HG02610 (cell line): ENCODE measurements around the gene ACTG1.

Experiments
- ATAC-seq: cut with Tn5 transposase; IDR thresholded peaks from one replicate; pipeline ENCODE4 v1.9.1; 2021; ENCODE audit warnings: mild to moderate bottlenecking, moderate library complexity; ENCODE audit not compliant: unreplicated experiment

ACTG1 gene

DNA sequence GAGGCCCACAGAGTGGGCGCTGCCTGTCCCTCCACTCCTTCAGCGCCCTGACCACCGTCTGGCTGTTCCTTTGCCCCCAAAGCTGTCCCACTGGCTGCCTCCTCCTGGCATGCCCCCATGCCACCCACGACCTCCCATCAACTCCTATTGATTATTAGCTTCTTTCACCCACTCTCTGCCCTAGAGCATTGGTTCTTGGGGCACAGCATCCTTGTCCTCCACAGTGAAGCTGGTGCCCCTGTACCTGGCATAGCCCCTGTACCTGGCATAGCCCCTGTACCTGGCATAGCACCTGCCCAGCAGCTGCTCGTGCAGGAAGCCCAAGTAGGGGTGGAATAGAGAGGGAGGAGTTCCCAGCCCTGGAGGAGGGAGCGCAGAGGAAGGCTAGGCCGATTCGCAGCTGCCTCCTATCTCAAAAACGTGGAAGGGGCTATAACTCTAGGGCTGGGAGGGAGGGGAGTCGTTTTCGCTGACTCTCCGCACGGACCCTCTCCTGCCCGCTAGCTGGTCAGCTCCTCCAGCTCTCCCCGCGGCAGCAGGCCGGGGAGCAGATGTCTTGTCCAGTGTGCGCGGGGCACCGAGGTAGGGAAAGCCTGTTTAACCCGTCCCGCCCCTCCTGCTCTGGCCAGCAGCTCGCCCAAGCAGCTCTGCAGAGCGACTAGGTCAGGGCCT lies 5.7 kb upstream of the ACTG1 start:
- no peak for ATAC-seq

DNA sequence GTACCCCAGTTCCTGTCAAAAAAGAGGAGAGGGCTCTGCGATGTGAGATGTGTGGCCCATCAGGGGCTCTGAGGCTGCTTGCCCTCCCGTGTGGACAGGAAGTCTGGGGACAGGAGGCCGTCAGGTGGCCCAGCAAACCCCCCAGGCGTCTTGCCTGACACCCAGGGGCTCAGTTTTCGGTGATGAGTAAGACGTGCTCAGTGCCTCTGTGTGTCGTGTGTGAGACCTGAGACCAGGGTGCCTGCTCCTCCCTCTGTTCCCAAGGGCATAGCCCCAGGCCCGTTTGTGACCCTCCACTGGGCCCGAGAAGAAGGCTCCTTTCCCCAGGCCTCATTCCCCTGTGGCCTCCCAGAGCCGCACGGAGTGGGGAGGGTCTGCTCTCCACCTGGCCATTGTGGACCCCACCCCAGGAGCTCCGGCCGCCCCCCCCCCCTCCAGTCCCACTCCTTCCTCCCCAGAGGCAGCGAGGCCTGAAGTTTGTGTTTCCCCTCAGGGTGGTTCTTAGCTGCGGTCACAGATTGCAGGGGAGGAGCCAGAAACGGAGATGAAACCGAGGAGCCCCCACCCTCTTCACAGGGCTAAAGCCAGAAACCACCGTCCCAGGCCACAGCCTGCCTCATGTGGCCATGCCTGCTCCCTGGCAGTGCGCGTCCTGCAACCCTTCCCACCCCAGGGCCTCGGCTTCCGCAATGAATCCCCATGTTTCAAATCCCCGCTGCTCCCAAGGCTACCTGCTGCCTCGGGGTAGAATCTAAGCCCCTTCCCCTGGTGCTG lies 4.9 kb upstream of the ACTG1 start:
- ATAC-seq = peak; percentile 25

DNA sequence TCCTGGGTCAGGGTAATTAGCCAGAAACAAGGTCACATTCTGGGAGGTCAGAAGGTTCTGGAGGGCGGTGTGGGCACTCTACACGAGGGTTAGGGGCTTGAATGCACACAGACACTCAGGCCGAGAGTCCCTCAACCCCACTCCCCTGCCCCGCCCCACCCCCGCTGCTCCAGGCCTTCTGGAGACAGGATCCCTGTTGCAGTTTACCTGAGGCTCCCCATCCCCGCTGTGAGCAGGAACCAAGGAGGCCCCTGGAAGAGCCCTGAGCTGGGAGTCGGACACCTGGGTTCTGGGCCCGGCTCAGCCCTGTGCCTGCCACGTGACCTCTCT lies 4.4 kb upstream of the ACTG1 start:
- no peak for ATAC-seq

DNA sequence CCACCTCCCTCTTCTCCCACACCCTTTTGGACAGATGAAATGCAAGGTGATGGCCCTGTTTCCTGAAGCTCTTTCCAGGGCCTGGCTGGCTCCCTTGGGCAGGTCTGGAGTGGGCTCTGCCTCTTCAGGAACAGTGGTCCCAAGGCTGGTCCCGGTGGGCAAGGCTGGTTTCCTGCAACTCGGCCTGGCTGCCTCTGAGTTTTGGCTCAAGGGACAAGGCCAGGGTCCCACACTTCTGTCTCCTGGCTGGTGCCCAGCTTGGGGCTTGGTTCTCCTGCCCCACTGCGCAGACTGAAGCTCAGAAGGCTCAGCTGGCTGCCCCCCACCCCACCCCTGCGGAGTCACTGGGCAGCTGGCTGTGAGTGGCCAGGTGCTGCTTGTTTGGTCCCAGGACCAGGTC lies 3.8 kb upstream of the ACTG1 start:
- ATAC-seq = no peak

DNA sequence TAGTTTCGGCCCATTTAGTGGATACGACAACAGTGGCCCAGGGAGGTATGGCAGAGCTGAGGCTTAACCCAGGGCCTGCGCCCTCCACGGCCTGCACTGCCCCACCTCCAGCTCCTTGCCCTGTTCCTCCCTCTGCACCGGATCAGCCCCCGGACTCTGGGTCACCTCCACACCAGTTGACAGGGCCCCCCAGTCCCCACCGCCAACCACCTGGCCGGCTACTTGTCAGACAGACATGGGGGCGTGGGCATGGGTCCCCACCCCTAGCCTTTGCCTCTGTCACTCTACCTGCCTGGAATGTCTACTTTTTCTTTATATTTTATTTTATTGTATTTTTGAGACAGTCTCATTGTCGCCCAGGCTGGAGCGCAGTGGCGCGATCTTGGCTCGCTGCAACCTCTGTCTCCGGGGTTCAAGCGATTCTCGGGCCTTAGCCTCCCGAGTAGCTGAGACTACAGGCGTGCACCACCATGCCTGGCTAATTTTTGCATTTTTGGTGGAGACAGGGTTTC lies 3.0 kb upstream of the ACTG1 start:
- ATAC-seq = no peak

DNA sequence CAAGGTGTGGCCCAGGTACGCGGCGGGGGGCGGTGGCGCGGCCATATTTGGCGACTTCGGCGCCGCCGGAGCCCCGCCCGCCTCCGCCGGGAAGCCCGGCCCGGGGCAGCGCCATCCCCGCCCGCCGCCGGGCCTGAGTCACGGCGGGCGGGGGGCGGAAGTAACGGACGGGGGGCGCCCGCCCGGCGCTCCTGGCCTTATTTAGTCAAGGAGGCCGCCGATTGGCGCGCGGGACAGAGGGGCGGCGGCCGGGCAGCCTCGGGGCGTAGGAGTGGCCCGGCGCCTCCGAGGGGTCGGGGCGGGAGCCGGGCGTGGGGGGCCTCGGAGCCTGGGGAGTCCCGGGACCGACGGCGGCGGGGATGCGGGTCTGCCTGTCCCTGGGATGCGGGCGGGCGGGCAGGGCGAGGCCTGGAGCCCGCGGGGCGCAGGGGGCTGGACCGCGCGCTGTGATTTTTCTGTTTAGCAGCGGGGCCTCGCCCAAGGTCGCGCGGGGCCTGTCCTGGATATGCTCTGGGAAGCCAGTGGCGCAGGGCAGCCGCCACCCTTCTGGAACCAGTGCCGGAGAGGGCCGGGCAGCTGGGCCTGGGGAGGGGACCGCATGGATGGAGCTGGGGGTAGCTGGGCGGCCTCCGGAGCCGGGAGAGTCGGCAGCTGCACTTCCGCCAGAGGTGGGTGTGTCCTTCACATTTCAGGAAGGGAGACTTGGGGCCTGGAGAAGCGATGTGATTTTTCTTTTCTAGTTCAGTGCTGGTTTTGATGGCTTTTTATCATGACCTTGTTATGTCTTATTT lies 2.3 kb upstream of the ACTG1 start:
- ATAC-seq = no peak

DNA sequence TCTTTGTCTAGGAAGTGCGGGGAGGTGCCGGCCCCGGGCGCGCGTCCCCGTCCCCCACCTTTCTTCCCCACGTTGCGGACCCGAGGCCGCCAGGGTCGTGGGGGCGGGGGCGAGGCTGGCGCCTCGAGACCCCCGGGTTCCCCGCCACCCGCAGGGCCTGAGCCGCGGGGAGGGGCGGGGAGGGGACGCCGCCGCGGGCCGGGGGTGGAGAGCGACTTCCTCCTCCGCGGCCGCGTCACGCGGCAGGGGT lies 1.8 kb upstream of the ACTG1 start:
- ATAC-seq = no peak

DNA sequence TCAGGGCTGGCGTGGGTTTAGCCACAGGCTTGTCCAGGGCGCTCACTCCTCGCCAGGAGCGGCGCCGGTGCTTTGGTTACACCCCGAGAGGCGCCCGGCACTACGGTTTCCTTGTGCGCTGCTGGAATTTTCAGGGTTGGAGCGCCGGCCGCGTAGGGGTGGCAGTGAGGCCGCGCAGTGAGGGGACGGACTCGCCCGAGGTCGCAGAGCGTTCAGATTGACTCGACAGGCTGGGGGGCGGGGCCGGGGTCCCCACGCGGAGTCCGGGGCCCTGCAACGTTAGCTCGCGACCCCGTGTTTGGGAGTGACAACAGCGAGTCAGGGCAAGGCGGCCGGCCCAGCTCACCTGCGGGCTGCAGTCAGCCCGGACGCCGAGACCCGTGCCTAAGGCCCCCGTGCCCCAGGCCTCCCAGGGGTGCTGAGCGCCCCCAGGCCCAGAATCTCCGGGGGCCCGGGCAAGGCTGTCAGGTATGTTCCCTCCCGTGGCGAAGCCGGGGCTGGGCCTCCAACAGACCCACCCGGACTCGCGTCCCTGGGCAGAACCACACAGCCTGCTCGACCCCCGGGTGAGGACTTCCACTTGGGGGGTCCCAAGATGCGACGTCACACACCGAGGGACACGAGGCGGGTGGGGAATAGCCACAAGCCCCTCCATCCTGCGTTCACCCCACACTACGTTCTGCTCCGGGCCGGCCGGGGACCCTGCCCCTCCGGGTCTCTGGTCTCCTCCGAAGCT lies 1.3 kb upstream of the ACTG1 start:
- ATAC-seq = no peak

DNA sequence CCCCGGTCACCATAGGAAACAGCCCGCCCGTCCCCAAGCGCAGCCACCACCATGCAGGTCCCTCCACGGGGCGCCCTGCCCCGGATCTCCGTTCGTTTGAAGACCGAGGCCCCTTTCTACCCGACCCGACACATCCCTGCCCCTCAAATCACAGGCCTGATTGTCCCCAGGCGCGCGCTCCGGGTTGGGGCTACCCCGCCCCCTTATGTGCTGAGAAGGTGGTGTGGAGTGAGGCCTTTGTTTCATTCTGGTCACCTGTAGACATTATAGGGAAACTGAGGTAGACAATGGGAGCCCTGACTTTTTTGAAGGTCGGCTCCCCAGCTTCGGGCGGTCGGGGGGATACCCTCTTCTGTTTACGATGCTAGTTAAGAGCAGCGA lies 763 bp upstream of the ACTG1 start:
- ATAC-seq = no peak

DNA sequence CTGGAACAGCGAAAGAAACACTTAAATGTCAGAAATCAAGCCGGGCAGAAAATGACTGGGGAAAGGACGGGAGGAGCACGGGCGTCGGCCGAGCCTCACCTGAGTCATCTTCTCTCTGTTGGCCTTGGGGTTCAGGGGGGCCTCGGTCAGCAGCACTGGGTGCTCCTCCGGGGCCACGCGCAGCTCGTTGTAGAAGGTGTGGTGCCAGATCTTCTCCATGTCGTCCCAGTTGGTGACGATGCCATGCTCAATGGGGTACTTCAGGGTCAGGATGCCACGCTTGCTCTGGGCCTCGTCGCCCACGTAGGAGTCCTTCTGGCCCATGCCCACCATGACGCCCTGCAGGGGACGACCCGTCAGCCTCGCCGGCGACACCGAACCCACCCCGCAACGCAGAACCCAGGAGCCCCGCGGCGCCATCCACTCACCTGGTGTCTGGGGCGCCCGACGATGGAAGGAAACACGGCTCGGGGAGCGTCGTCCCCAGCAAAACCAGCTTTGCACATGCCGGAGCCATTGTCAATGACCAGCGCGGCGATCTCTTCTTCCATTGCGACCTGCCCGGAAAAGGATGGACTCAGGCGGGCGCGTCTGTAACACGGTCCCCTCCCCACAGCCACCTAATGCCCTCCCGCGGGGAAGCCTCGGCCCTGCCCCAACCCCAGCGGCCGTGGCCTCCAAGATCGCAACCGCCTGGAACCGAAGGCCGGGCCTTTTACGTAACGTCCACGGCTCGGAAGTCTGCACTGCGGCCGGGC lies 616 bp downstream of the ACTG1 start:
- ATAC-seq = no peak

DNA sequence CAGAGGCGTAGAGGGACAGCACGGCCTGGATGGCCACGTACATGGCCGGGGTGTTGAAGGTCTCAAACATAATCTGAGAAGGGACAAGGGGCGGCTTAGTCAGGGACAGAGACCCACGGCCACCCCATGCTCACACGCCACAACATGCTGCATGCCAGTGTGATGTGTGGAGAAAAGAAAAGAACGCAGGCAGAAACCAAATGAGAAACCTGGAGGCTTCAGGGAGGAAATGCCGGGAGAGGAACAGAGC lies 1.1 kb downstream of the ACTG1 start:
- no peak for ATAC-seq

DNA sequence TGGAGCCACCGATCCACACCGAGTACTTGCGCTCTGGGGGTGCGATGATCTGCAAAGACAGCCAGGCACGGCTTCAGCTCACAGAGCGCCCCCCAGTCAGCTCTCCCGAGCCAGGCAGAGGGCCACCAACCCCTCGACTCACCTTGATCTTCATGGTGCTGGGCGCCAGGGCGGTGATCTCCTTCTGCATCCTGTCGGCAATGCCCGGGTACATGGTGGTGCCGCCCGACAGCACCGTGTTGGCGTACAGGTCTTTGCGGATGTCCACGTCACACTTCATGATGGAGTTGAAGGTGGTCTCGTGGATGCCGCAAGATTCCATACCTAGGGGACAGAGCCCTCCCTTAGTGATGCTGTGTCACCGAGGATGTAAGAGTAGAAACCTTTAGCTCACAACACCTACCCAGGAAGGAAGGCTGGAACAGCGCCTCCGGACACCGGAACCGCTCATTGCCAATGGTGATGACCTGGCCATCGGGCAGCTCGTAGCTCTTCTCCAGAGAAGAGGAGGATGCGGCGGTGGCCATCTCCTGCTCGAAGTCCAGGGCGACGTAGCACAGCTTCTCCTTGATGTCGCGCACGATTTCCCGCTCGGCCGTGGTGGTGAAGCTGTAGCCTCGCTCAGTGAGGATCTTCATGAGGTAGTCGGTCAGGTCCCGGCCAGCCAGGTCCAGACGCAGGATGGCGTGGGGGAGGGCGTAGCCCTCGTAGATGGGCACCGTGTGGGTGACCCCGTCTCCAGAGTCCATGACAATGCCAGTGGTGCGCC lies 1.6 kb downstream of the ACTG1 start:
- no peak for ATAC-seq

DNA sequence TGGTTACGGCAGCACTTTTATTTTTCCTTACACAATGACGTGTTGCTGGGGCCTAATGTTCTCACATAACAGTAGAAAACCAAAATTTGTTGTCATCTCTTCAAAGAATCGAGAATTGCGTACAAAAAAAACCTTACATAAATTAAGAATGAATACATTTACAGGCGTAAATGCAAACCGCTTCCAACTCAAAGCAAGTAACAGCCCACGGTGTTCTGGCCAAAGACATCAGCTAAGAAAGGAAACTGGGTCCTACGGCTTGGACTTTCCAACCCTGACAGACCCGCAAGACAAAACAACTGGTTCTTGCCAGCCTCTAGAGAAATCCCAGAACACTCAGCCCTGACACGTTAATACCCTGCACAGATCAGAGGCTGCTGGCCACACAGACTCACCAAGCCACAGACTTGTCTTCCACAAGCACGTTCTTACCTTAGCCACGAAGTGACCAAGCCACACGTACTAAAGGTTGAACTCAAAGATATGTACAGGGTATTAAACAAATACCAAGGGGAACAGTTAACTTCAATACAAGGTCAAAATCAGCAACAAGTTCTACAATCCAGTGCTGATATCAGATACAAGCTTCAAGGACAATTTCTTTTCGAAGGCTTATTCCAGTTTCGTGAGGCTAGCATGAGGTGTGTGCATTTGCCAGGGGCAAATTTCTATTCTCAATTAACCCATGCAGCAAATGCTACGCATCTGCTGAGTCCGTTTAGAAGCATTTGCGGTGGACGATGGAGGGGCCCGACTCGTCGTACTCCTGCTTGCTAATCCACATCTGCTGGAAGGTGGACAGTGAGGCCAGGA lies 2.4 kb downstream of the ACTG1 start:
- no peak for ATAC-seq

DNA sequence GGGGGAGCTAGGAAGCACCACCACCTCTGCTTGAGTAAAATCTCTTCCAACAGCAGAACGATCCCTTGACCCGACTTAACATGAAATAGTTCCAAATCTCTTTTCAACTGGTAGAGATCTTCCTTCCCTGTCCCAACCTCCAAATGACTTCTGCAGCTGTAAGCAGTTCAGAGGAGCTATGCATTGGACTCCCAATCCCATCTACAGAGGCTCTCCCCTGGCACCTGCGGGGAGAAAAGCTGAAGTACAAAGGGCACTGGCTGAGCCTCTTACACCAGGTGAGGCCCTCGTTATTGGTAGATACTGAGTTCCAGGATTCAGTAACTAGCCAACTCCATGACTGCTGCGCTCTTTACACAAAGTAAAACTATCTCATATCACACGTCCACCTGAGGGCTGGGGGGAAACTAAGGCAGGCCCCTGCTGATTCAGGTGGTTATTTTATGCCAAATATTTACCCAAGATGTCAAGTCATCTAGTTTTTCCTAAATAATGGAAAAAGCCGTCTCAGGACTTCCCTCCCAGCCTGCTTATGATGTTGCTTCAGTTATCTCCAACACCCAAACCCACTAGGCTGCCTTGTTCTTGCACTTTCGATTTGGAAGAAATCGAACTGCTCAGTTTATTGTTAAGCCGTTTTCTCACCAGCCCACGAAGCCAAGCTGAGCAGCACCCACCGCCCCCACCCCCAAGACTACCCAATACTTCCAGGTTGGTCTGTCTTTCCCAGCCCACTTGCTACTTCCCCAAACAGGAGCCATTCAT lies 3.2 kb downstream of the ACTG1 start:
- no peak for ATAC-seq

DNA sequence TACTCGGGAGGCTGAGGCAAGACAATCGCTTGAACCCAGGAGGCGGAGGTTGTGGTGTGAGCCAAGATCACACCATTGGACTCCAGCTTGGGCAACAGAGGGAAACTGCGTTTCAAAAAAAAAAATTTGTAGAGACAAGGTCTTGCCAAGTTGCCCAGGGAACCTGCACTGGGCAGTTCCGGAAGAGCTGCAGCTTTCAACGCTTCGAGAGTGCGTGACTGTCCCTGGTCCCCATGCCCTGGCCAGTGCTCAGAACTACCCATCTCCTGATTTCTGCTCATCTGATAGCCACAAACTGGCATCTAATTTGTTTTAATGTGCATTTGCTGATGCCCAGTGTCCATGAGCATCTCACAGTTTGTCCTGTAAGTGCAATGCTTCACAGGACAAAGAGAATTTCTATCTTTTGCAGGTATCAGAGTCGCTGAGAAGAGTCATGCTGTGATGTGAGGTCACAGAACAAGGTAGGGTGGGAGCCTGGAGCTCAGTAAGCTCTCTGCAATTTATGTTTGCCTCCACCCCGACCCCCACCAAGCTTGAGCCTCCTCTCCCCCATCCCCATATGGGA lies 3.9 kb downstream of the ACTG1 start:
- no peak for ATAC-seq

DNA sequence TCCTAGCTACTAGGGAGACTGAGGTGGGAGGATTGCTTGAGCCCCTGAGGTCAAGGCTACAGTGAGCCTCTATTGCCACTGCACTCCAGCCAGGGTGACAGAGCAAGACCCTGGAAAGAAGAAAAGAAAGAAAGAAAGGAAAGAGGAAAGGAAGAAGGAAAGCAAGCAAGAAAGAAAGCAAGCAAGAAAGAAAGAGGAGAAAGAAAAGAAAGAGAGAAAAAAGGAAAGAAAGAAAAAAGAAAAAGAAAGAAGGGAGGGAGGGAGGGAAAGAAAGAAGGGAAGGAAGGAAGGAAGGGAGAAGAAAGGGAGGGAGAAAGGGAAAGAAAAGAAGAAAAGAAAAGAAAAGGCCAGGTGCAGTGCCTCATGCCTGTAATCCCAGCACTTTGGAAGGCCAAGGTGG lies 9.0 kb downstream of the ACTG1 start:
- no peak for ATAC-seq

DNA sequence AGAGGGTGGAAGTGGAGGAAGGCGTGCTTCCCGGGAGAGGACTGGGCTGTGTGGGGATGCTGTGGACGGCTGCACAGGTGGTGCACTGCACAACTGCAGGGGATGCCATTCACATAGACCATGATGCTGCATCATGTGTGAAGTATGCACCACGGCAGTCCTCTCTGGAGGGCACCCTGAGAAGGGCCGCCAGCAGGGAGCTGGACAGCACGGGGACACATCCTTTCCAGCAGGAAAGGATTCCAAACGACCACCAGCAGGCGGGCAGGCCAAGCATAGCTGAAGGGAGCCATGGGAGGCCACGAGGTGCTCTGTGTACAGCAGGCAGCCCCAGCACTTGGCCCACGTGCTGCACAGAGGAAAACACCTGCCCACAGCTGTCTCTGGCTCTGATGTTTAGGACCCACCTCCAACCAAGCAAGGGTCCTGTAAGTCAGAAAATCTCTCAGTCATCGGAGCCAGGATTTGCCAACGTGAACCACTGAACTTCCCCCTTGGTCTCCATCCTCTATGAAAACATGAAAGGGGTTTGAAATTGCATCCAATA lies 10.1 kb downstream of the ACTG1 start:
- ATAC-seq = no peak

DNA sequence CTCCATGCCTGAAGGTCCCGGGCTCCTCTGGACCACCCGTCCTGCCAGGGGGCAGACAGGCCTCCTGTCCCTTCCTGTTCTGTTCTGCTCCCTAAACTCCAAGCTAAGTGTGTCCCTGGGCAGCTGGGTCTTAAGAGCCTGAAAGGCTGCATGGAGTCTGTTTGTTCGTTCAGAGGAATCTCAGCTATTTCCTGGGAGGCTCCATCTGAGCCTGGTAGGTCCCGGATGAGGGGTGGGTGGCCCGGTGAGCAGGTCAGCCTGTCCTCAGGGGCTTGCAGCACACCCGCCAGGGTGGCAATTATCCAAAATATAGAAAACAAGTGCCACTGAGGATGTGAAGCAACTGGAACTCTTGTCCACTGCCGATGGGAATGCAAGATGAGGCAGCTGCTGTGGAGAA lies 12.6 kb downstream of the ACTG1 start:
- ATAC-seq = no peak
